Measurements from ENCODE around the gene STX8. TPM values are rescaled to one million over a fixed set of nuclear protein-coding genes. Genes with fewer than 3 reads are reported as not detected.

STX8 gene
- total and polyA plus RNA-seq, 4 donors, result 14.7 to 39.5 (median 28.7) TPM

DNA sequence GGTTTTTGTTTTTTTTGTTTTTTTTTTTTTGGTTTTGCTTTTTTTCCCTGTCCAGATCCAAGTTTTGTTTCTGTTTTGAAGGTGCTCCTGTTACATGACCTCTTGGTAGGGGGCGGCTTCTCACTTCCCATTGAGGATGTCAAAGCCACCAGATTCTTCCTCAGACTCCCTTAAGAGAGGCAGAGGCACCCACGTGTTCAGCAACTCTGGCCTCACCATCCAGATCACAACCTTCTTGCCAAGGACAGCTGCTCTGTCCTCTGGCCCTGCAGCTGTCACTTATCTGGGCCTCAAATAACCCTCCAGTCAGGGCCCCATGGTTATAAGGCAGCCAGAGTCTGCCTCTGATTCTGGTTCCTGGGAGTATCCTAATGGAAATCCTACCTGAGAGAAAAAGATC is 208.5 kb downstream of the STX8 start:
- TF ChIP-seq GABPA (IDR thresholded peaks at IDR 0.05 in 1 of 2, conservative IDR thresholded peaks at IDR 0.05 in 1 of 2) (no peak), EGR1 (IDR thresholded peaks at IDR 0.05; ENCODE audit: low read depth in 2 of 2) (no peak), FOXA2 (IDR thresholded peaks at IDR 0.05) (no peak), JUND (IDR thresholded peaks at IDR 0.05) (no peak)
- DNase-seq (ENCODE audit: low spot score), result no peak
- H3K4me1 ChIP-seq (ENCODE audit: control insufficient read depth in 4 of 4, insufficient read depth in 4 of 4, low read length in 3 of 4), result peaks cover 0 to 9% (median 3%) of the 10 kb centered on the region in 4 donors
- H3K4me3 ChIP-seq (ENCODE audit: low read depth in 1 of 3, low read length in 3 of 3), result no peak overlapping the region
- no peak overlapping the region for H3K27ac ChIP-seq (ENCODE audit: low read depth in 1 of 2, low read length in 2 of 2)
- H3K9ac ChIP-seq (ENCODE audit: low read depth in 1 of 2, low read length in 2 of 2), result no peak overlapping the region
- no peaks in the 10 kb centered on the region for H3K36me3 ChIP-seq (ENCODE audit: control insufficient read depth in 4 of 4, insufficient read depth in 3 of 4, low read depth in 1 of 4, low read length in 3 of 4)
- no peaks in the 10 kb centered on the region for H3K27me3 ChIP-seq (ENCODE audit: control insufficient read depth in 4 of 4, insufficient read depth in 4 of 4, low read length in 3 of 4)
- no peaks in the 10 kb centered on the region for H3K9me3 ChIP-seq (ENCODE audit: control insufficient read depth in 4 of 4, low read length in 3 of 4)
- 58% methylated on average over 2 of the region's 2 CpGs for WGBS

DNA sequence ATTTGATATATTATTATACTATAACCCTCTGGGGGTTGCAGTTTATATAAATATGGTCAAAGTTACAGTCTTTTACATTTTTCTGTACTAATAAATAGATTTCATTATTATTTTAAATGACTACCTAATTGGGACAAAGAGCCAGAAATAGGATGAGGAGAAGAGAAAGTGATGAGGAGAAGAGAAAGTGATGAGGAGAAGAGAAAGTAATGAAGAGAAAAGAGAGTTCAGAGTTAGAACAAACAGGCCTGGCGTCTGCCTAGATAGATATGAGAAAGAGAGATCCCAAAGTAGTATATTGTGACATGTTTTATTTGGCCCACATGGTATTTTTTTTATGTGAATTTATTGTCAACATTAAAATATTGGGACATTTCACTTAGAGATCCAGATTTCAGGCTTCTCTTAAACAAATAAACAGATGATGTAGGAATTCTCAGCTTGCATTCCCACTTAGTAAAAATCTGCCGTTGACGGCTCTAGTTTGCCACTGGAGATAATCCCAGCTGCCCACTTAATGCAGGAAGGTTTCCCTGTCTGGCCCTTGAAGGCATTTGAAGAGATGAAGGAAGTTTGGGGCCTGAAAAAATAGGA is 210.7 kb downstream of the STX8 start:
- H3K27me3 ChIP-seq (ENCODE audit: control insufficient read depth in 4 of 4, insufficient read depth in 4 of 4, low read length in 3 of 4), result no peaks in the 10 kb centered on the region

DNA sequence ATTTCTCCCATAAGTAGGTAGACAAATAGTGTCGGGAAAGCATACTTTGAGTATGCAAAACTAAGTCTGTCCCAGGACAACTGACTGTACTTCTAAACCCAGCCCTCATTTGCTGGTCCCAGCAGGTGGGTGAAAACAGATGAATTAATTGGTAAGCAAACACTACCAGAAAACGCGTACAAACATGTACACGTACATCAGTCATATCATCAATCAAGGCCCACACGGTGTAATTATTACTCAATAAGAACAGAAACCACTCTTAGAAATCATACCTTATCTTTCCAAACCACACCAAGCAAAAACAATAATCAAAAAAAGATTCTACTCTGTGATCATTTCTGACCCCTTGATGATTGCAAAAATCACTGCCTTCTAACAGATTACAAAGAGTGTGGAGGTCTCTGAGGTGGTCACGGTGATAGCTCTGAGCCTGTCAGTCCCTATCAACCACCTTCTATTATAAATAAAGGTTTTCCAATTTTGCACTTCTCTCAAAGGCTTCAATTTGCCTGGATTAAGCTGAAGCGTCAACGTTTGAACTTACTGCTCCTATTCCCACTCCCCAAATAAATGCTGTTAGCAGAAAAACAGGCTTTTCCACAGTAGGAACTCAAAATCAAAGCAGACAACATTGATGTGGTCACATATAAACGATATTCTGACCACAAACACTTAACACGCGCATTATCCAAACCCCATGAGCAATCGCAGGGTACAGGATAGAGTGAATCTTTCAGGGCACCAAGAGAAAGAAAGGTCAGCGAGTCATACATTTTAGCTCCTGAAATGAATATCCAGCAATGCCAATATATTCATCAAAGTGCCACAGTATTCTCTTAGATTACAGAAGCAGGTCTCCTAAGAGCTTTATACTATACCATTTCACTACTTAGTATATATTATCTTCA is 211.9 kb downstream of the STX8 start:
- no peaks in the 10 kb centered on the region for H3K27me3 ChIP-seq (ENCODE audit: control insufficient read depth in 4 of 4, insufficient read depth in 4 of 4, low read length in 3 of 4)
- WGBS, result 88% methylated on average over 13 of the region's 13 CpGs
- DNase-seq (ENCODE audit: low spot score), result no peak
- H3K27ac ChIP-seq (ENCODE audit: low read depth in 1 of 2, low read length in 2 of 2), result no peak overlapping the region
- no peak overlapping the region for H3K4me3 ChIP-seq (ENCODE audit: low read depth in 1 of 3, low read length in 3 of 3)
- no peaks in the 10 kb centered on the region for H3K9me3 ChIP-seq (ENCODE audit: control insufficient read depth in 4 of 4, low read length in 3 of 4)
- TF ChIP-seq NR2F2 (IDR thresholded peaks at IDR 0.05), result no peak
- TF ChIP-seq YY1 (IDR thresholded peaks at IDR 0.05), result no peak
- TF ChIP-seq, protein P1, sequence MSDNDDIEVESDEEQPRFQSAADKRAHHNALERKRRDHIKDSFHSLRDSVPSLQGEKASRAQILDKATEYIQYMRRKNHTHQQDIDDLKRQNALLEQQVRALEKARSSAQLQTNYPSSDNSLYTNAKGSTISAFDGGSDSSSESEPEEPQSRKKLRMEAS (IDR thresholded peaks at IDR 0.05), result no peak
- no peak for TF ChIP-seq JUND (IDR thresholded peaks at IDR 0.05)
- no peak for TF ChIP-seq HNF4A (conservative IDR thresholded peaks at IDR 0.05)
- TF ChIP-seq FOXA1 (IDR thresholded peaks at IDR 0.05), result no peak
- TF ChIP-seq, protein P2, sequence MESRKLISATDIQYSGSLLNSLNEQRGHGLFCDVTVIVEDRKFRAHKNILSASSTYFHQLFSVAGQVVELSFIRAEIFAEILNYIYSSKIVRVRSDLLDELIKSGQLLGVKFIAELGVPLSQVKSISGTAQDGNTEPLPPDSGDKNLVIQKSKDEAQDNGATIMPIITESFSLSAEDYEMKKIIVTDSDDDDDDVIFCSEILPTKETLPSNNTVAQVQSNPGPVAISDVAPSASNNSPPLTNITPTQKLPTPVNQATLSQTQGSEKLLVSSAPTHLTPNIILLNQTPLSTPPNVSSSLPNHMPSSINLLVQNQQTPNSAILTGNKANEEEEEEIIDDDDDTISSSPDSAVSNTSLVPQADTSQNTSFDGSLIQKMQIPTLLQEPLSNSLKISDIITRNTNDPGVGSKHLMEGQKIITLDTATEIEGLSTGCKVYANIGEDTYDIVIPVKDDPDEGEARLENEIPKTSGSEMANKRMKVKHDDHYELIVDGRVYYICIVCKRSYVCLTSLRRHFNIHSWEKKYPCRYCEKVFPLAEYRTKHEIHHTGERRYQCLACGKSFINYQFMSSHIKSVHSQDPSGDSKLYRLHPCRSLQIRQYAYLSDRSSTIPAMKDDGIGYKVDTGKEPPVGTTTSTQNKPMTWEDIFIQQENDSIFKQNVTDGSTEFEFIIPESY (IDR thresholded peaks at IDR 0.05), result no peak
- no peak for TF ChIP-seq RXRA (IDR thresholded peaks at IDR 0.05)
- TF ChIP-seq FOXA2 (IDR thresholded peaks at IDR 0.05), result no peak
- H3K36me3 ChIP-seq (ENCODE audit: control insufficient read depth in 4 of 4, insufficient read depth in 3 of 4, low read depth in 1 of 4, low read length in 3 of 4), result no peaks in the 10 kb centered on the region
- H3K9ac ChIP-seq (ENCODE audit: low read depth in 1 of 2, low read length in 2 of 2), result no peak overlapping the region
- peaks cover 0 to 23% (median 9%) of the 10 kb centered on the region in 4 donors for H3K4me1 ChIP-seq (ENCODE audit: control insufficient read depth in 4 of 4, insufficient read depth in 4 of 4, low read length in 3 of 4)

More for the DNA sequence above, 210.7 kb downstream of the STX8 start:
- TF ChIP-seq, protein P3, sequence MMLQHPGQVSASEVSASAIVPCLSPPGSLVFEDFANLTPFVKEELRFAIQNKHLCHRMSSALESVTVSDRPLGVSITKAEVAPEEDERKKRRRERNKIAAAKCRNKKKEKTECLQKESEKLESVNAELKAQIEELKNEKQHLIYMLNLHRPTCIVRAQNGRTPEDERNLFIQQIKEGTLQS (IDR thresholded peaks at IDR 0.05), result no peak
- TF ChIP-seq, protein P2 (IDR thresholded peaks at IDR 0.05), result no peak
- TF ChIP-seq RAD21 (IDR thresholded peaks at IDR 0.05), result no peak
- TF ChIP-seq YY1 (IDR thresholded peaks at IDR 0.05), result no peak
- no peak for TF ChIP-seq FOXA1 (IDR thresholded peaks at IDR 0.05)
- TF ChIP-seq RXRA (IDR thresholded peaks at IDR 0.05), result no peak
- Histone ChIP-seq H3K9me3 (ENCODE audit: control insufficient read depth in 4 of 4, low read length in 3 of 4) (no peaks in the 10 kb centered on the region), H3K4me3 (ENCODE audit: low read depth in 1 of 3, low read length in 3 of 3) (no peak overlapping the region), H3K36me3 (ENCODE audit: control insufficient read depth in 4 of 4, insufficient read depth in 3 of 4, low read depth in 1 of 4, low read length in 3 of 4) (no peaks in the 10 kb centered on the region), H3K9ac (ENCODE audit: low read depth in 1 of 2, low read length in 2 of 2) (no peak overlapping the region), H3K27ac (ENCODE audit: low read depth in 1 of 2, low read length in 2 of 2) (no peak overlapping the region), H3K4me1 (ENCODE audit: control insufficient read depth in 4 of 4, insufficient read depth in 4 of 4, low read length in 3 of 4) (peaks cover 0 to 23% (median 9%) of the 10 kb centered on the region in 4 donors)
- no peak for DNase-seq (ENCODE audit: low spot score)
- 54% methylated on average over 3 of the region's 3 CpGs for WGBS

All from liver (tissue), 9 donors.